SJSA1 (cell line): ENCODE results near the gene MCM3. TPM values are rescaled to one million over a fixed set of nuclear protein-coding genes. Genes with fewer than 3 reads are reported as not detected.

Experiments used
- DNase-seq, 2 experiments: peaks; one replicate each; pipeline ENCODE4 v3.0.0-alpha.2; 2015 to 2020; ENCODE audit warnings: low spot score in 2 of 2, low read depth in 1 of 2
- H3K27ac ChIP-seq: fragments of 250-450 bp; sonication (Bioruptor Pico); 2 replicates; pipeline ENCODE4 v1.5.1; 2020; ENCODE audit warnings: mild to moderate bottlenecking, moderate library complexity
- H3K27me3 ChIP-seq: fragments of 250-450 bp; sonication (Bioruptor Pico); replicated peaks from 2 replicates; pipeline ENCODE4 v1.5.1; 2020; ENCODE audit warnings: mild to moderate bottlenecking, moderate library complexity
- H3K36me3 ChIP-seq: fragments of 250-450 bp; sonication (Bioruptor Pico); 2 replicates; pipeline ENCODE4 v1.5.1; 2020; ENCODE audit warnings: mild to moderate bottlenecking
- H3K4me1 ChIP-seq: fragments of 250-450 bp; sonication (Bioruptor Pico); replicated peaks from 2 replicates; pipeline ENCODE4 v1.6.1; 2021; ENCODE audit warnings: mild to moderate bottlenecking
- H3K4me3 ChIP-seq: fragments of 250-450 bp; sonication (Bioruptor Pico); 2 replicates; pipeline ENCODE4 v1.5.1; 2020; ENCODE audit warnings: mild to moderate bottlenecking
- H3K9me3 ChIP-seq: fragments of 250-450 bp; sonication (Bioruptor Pico); replicated peaks from 2 replicates; pipeline ENCODE4 v1.5.1; 2020; ENCODE audit warnings: mild to moderate bottlenecking
- total RNA-seq: library from RNA; depleted of rRNA; stranded (reverse); fragments of >200 nt; shearing (Covaris generic); gene quantifications from 2 replicates; pipeline ENCODE4 v1.2.3, GENCODE V29; 2014; rRNA removed

Gene MCM3
- 212 and 220 TPM in 2 replicates for total RNA-seq

DNA sequence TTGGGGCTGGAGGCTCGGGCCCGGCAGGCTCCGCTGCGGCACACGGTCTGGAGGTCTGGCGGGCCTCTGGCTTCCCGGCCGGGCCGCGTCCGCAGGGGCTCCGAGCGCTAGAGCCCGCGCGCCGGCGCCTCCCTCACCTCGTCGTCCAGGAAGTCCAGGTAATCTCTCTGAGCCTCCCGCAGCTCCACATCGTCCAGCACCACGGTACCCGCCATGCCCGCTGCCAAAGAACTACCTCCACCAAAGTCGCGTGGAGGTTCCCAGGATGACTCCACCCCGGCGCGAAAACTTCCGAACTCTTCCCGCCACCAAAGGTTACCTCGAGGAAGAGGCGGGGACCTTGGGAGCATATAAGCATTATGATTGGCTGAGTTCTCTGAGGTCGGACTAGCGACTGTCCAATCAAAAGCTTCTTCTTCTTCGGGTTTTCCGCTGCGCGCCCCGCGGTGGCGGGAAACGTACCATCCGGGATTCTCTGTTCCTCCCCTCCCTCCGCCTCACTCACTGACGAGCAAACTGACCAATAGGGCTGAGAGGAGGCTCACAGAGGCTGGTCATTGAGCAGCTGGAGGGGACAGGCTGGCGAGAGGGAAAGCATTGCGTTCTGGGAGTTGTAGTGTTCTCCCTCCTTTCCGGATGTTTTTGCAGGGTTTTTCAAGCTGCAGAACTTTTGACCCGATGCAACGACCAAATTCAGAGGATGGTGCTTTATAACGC lies at the start of gene MCM3:
MCM3 (minus strand) TSS at position 283 of the 717 bp plus-strand sequence; CDS start at position 215, 68 bp downstream.
- peak within 1 kb of the TSS; percentile 68 for H3K4me3 ChIP-seq
- no peaks in the 10 kb centered on the region for H3K9me3 ChIP-seq
- DNase-seq = peak; percentile 99
- H3K27me3 ChIP-seq = no peaks in the 10 kb centered on the region
- peak within 1 kb of the TSS; percentile 70 for H3K27ac ChIP-seq
- H3K4me1 ChIP-seq = peaks cover 9% of the 10 kb centered on the region; the same call in 1 of the 2 replicates
- H3K36me3 ChIP-seq = peaks cover 45% of the 10 kb centered on the region

DNA sequence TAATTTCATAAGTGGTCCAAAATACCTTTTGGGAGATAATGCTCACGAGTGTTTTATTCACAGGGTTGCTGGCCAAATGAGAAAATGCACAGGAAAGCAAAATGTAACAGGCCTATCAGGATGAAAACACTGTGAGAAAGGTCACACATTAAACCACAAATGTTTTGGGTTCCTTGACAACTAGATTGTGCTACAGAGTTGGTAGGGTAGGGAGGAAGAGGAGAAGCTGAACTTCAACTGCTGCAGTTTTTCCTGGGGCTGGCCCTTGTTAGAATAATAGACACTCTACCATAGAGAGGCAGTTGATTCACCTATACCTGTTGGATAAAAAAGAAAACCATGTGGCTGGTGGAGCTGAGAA lies 49.3 kb upstream of the MCM3 start:
- Histone ChIP-seq H3K27ac (no peak overlapping the region), H3K4me1 (peaks cover 13% of the 10 kb centered on the region), H3K27me3 (no peaks in the 10 kb centered on the region), H3K9me3 (no peaks in the 10 kb centered on the region), H3K4me3 (no peak overlapping the region), H3K36me3 (no peaks in the 10 kb centered on the region)
- no peak for DNase-seq

DNA sequence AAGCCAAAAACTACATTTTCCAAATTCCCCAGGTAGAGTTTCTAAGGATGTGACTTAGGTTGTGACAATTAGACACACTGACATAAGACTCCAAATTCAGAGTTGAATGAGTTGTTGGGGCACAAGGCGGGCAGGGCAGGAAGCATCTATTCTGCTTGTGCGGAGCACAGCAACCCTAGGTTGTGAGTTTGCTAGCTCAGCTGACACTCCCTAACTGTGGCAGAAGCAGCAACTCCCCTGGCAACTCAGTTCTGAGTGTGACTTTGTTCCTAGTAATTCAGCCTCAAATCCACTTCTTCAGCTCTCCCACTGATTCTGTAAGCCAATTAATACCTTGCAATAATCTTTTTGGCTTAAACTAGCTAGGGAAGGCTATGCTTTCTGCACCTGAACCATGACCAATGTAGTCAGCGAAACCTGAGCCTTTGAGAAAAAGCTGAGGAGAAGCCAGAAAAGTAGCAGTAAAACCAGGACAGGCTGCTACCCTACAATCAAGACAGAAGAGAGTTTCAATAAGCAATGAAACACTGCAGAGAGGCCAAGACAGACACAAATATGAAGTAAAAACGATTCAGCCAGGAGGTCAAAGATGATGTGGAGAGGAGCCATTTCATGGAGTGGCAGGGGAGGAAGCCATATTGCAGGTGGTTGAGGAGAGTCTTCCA lies 47.4 kb upstream of the MCM3 start:
- no peaks in the 10 kb centered on the region for H3K36me3 ChIP-seq

DNA sequence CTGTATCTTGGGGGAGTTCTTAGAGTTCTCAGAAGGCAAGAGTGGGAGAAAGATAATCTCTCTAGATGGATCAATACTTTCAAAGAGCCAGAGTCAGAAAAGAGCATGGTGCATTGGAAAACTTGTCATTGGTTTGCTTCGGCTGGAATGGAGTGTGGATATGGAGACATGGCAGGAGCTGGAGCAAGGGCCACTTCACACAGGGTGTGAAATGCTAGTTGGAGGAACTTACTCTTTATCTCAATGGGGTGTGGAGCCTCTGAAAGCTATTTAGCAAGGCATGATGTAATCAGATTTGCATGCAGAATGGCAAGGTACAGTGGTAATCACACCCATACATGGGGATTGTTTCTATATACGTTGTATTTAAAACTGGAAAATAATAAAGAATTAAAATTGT lies 45.9 kb upstream of the MCM3 start:
- no peak overlapping the region for H3K27ac ChIP-seq
- no peaks in the 10 kb centered on the region for H3K36me3 ChIP-seq
- no peaks in the 10 kb centered on the region for H3K9me3 ChIP-seq
- no peaks in the 10 kb centered on the region for H3K27me3 ChIP-seq
- 0 out of 2 replicates have a peak, but pooled peaks cover 7% of the 10 kb centered on the region for H3K4me1 ChIP-seq
- no peak for DNase-seq
- no peak overlapping the region for H3K4me3 ChIP-seq

More for the DNA sequence above, 47.4 kb upstream of the MCM3 start:
- H3K9me3 ChIP-seq = no peaks in the 10 kb centered on the region
- no peaks in the 10 kb centered on the region for H3K27me3 ChIP-seq
- H3K4me3 ChIP-seq = no peak overlapping the region
- no peak overlapping the region for H3K27ac ChIP-seq
- DNase-seq = no peak
- peaks cover 9% of the 10 kb centered on the region; the same call in 1 of the 2 replicates for H3K4me1 ChIP-seq

DNA sequence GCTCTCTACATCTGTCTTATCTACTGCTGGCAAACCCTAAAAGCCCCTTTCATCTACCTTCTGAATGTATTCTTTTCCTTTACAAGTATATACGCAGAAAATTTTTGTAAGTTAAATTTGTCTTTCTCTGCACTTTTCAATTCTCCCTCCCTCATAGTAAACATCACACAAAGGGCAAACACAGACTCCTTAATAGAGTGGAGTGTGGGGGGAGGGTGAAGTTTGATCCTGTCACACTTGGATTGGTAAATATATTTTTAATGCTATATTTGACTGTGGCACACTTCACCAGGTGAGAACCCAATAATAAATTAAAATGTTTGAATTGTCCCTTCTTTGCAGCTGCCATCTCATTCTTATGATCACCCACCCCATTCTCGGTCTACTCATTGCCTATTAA lies 44.2 kb upstream of the MCM3 start:
- Histone ChIP-seq H3K27me3 (no peaks in the 10 kb centered on the region), H3K27ac (no peak overlapping the region), H3K9me3 (no peaks in the 10 kb centered on the region), H3K4me1 (0 out of 2 replicates have a peak, but pooled peaks cover 6% of the 10 kb centered on the region), H3K36me3 (no peaks in the 10 kb centered on the region), H3K4me3 (no peak overlapping the region)
- no peak for DNase-seq

DNA sequence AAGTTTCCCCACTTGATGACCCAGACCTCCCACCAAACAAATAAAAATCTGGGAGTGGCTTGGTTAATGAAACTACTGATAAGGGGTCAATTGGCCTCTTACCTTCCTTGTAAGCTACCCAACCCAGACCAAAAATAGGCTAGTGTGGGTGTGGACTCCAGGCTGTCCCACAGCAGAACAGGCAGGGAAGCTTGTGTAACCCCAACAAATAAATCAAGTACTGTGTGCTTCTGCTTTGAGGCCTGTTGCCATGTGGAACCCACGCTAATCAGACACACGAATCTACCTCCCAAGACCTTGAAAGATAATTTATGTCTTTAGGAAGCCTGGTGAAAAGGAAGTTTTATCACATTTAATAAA lies 43.7 kb upstream of the MCM3 start:
- H3K36me3 ChIP-seq = no peaks in the 10 kb centered on the region
- H3K9me3 ChIP-seq = no peaks in the 10 kb centered on the region
- H3K27me3 ChIP-seq = no peaks in the 10 kb centered on the region
- no peak for DNase-seq
- H3K4me3 ChIP-seq = no peak overlapping the region
- 0 out of 2 replicates have a peak, but pooled peaks cover 3% of the 10 kb centered on the region for H3K4me1 ChIP-seq
- no peak overlapping the region for H3K27ac ChIP-seq

DNA sequence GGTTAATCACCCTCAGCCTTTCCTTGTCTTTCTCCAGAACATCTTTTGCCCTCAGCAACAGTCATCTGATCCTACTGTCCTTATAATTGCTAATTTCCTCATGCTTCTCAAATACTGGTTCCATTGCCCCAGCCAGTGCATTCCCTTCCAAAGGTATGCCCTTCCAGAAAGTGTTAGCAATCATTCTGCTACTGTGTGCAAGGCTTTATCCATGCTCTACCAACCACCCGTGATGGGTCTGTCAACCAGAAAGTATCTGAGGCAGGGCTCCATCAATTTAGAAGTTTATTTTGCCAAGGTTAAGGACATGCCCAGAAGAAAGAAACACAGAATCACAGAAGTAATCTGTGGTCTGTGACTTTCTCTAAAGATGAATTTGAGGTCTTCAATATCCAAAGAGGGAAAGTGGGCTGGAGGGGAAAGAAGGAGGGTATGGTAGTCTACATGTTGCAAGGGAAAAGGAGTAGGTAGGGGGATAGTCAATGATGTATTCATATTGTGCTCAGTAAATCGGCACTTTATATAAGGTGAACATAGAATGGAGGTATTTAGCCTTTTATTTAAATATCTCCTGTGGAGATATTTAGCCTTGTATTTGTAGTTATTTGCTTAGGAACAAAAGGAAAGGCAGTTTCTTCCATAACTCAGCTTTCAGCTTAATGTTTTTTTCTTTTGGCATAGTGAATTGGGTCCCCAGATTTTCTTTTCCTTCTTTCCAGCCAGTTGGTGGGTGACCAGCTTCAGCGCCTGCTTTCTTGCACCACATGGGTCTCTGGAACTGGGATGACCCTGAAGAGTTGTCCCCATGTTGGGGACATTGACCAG lies 42.2 kb upstream of the MCM3 start:
- Histone ChIP-seq H3K4me1 (0 out of 2 replicates have a peak, but pooled peaks cover 3% of the 10 kb centered on the region), H3K27me3 (no peaks in the 10 kb centered on the region), H3K9me3 (no peaks in the 10 kb centered on the region), H3K4me3 (no peak overlapping the region), H3K36me3 (no peaks in the 10 kb centered on the region), H3K27ac (no peak overlapping the region)
- DNase-seq = no peak

DNA sequence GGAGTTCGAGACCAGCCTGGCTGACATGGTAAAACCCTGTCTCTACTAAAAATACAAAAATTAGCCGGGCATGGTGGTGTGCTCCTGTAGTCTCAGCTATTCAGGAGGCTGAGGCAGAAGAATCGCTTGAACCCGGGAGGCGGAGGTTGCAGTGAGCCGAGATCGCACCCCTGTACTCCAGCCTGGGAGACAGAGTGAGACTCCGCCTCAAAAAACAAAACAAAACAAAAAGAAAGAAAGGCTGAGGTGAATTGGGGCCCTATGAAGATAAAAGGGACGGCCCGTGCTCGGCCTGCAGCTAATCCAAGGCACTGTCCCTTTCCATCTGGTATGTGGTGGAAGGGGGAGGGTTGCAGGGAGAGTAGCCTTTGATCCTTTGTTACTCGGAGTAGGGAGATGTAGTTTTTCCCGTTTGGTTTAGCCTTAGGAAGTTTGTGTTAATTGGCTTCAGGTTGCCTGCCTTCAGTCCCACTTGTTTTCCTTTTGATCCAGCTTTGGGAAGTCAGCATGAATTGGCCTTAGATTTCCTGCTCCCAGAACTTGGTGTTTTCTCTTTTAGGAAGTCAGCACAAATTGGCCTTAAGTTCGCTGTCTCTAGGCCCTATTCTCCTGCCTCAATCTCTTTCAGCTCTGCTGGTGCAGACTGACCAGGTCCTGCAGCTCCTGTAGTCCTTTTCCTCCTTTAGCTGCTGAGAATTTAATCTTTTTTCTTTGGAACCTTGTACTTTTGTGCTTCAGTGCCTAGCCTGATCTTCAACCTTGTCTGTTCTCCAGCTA lies 41.3 kb upstream of the MCM3 start:
- H3K9me3 ChIP-seq = no peaks in the 10 kb centered on the region
- DNase-seq = no peak
- H3K36me3 ChIP-seq = no peaks in the 10 kb centered on the region
- H3K4me1 ChIP-seq = 0 out of 2 replicates have a peak, but pooled peaks cover 3% of the 10 kb centered on the region
- no peak overlapping the region for H3K4me3 ChIP-seq
- H3K27ac ChIP-seq = no peak overlapping the region
- no peaks in the 10 kb centered on the region for H3K27me3 ChIP-seq

DNA sequence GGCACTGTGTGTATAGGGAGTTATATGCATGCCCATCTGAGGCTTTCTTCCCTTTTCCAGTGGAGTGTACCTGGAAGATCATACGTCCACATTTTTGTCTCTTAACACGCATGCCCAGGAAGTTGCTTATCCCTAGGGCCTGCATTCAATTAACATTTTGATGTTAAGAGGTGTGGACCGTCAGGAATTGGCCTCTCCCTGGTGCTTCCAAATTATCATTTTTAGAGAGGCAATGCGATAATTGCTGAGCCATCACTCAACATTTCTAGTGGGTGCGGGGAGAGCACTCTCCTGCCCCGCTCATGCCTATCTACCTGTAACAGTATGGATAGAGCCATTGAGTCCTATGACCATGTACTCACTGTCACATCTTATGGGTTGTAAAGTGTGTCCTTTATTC lies 39.6 kb upstream of the MCM3 start:
- Histone ChIP-seq H3K27me3 (no peaks in the 10 kb centered on the region), H3K27ac (no peak overlapping the region), H3K36me3 (no peaks in the 10 kb centered on the region), H3K9me3 (no peaks in the 10 kb centered on the region), H3K4me3 (no peak overlapping the region), H3K4me1 (peaks cover 13% of the 10 kb centered on the region)
- DNase-seq = no peak

DNA sequence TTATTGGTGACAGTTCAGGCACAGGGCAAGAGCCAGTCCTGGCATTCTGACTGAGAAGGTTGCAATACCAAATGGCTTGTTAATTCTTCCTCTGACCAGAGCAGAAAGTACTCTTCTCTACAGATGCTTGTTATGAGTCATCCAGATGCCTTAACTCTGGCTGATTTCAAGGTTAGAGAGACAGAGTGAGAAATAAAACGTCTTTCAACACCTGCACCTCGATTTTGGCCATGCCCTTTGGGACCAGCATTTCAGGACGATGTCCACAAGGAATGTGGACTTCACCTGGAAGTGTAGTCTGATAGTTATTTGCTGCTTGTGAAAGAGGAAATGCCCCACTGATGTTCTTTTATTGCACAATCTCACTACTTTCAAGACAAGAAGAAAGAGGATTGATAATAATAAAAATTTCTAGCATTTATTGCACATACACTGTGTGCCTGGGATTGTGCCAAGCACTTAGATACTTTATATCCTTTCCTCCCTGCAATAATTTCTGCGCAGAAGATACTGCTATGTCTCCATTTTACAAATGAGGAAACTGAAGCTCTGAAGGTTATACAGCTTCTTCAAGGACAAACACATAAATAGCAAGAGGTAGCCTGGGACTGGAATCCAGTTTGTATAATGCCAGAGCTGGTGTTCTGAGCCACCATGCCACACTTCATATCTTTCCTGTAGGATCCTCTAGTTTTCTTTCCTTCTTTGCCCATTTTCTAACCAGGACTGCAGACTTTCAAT lies 33.5 kb upstream of the MCM3 start:
- 0 out of 2 replicates have a peak overlapping the region, but pooled peaks have one; percentile 18 for H3K27ac ChIP-seq
- no peaks in the 10 kb centered on the region for H3K27me3 ChIP-seq
- H3K4me3 ChIP-seq = no peak overlapping the region
- peaks cover 37% of the 10 kb centered on the region for H3K4me1 ChIP-seq
- H3K36me3 ChIP-seq = no peaks in the 10 kb centered on the region
- no peak for DNase-seq
- H3K9me3 ChIP-seq = no peaks in the 10 kb centered on the region

DNA sequence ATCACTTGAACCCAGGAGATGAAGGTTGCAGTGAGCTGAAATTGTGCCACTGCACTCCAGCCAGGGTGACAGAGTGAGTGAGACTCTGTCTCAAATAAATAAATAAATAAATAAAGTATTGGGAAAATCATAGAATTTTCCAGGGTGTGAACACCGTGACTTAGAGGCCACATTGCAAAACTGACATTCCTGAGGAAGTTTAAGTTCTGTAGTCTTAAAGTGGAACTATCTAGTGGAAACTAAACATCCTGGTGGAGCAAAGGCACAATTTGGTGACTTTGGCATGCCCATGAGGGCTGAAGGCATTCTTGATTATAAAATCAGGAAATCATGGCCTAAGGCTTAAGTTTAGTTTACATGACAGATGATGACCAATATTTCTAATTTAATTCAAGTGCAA lies 32.7 kb upstream of the MCM3 start:
- peaks cover 37% of the 10 kb centered on the region for H3K4me1 ChIP-seq
- no peaks in the 10 kb centered on the region for H3K9me3 ChIP-seq
- H3K36me3 ChIP-seq = no peaks in the 10 kb centered on the region
- H3K27ac ChIP-seq = no peak overlapping the region
- H3K27me3 ChIP-seq = no peaks in the 10 kb centered on the region
- no peak overlapping the region for H3K4me3 ChIP-seq
- no peak for DNase-seq

DNA sequence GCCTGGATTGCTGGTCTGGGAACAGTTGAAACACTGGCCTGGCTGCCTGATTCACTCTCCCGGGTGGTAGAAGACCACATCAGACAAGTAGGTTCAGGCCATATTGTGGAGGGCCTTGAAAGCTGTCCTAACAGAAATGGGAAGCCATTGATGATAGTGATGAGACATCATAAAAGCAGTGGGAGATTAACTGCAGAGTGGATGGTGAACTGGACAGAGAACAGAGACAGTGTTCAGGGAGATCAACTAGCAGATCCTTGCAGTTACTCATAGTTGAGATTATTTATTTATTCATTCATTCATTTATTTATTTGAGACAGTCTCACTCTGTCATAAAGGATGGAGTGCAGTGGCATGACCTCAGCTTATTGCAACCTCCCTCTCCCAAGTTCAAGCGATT lies 30.2 kb upstream of the MCM3 start:
- Histone ChIP-seq H3K9me3 (no peaks in the 10 kb centered on the region), H3K36me3 (no peaks in the 10 kb centered on the region), H3K4me3 (no peak overlapping the region), H3K27ac (peak overlapping the region; percentile 25; the same call in 1 of the 2 replicates), H3K4me1 (peaks cover 32% of the 10 kb centered on the region), H3K27me3 (no peaks in the 10 kb centered on the region)
- peak in 1 of 2 experiments; percentile 33 for DNase-seq

DNA sequence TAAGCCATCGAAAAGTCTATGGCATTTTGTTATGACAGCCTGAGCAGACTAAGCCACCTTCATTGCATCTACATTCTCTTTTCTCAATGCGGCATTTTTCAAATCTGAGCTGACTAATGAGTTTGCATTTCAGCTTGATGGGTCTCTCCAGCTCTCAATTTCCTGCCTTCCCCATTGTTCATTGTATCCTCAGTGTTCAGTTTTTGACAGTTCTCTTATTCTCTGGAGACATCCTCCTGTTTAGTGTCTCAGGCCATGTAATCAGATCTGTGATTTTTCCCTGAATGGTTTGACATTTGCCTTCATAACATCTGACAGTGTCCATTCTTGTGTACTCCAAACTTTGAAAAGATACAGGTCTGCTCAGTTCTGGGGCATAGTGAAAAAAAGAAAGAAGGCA lies 27.9 kb upstream of the MCM3 start:
- no peak overlapping the region for H3K4me3 ChIP-seq
- peaks cover 18% of the 10 kb centered on the region for H3K4me1 ChIP-seq
- no peaks in the 10 kb centered on the region for H3K9me3 ChIP-seq
- no peak overlapping the region for H3K27ac ChIP-seq
- DNase-seq = no peak
- no peaks in the 10 kb centered on the region for H3K27me3 ChIP-seq
- H3K36me3 ChIP-seq = no peaks in the 10 kb centered on the region
